ENCODE results near the gene ITPRIPL1.

DNA sequence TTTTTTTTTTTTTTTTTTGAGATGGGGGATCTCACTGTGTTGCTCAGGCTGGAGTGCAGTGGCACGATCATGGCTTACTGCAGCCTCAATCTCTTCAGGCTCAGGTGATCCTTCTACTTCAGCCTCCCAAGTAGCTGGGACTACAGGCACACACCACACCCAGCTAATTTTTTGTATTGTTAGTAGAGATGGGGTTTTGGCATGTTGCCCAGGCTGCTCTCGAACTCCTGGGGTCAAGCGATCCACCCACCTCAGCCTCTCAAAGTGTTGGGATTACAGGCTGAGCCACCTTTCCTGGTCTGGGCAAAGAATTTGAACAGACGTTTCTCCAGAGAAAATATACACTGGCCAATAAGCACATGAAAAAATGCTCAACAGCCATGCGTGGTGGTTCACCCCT is 16.9 kb upstream of the ITPRIPL1 start:
- TF ChIP-seq, protein P1, sequence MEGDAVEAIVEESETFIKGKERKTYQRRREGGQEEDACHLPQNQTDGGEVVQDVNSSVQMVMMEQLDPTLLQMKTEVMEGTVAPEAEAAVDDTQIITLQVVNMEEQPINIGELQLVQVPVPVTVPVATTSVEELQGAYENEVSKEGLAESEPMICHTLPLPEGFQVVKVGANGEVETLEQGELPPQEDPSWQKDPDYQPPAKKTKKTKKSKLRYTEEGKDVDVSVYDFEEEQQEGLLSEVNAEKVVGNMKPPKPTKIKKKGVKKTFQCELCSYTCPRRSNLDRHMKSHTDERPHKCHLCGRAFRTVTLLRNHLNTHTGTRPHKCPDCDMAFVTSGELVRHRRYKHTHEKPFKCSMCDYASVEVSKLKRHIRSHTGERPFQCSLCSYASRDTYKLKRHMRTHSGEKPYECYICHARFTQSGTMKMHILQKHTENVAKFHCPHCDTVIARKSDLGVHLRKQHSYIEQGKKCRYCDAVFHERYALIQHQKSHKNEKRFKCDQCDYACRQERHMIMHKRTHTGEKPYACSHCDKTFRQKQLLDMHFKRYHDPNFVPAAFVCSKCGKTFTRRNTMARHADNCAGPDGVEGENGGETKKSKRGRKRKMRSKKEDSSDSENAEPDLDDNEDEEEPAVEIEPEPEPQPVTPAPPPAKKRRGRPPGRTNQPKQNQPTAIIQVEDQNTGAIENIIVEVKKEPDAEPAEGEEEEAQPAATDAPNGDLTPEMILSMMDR (IDR thresholded peaks at IDR 0.05), result no peak
- TF ChIP-seq POLR2A (IDR thresholded peaks at IDR 0.05), result no peak
